Inflammatory macrophage (primary cell): Measurements from ENCODE around the gene NCR2.
A peak's percentile ranks its signal among the peaks of the same experiment; 100 is the strongest.

ENCODE experiments used
- DNase-seq, 2 donors: peaks; one replicate each; pipeline ENCODE4 v3.0.0-alpha.2; 2020 to 2022

NCR2 gene

DNA sequence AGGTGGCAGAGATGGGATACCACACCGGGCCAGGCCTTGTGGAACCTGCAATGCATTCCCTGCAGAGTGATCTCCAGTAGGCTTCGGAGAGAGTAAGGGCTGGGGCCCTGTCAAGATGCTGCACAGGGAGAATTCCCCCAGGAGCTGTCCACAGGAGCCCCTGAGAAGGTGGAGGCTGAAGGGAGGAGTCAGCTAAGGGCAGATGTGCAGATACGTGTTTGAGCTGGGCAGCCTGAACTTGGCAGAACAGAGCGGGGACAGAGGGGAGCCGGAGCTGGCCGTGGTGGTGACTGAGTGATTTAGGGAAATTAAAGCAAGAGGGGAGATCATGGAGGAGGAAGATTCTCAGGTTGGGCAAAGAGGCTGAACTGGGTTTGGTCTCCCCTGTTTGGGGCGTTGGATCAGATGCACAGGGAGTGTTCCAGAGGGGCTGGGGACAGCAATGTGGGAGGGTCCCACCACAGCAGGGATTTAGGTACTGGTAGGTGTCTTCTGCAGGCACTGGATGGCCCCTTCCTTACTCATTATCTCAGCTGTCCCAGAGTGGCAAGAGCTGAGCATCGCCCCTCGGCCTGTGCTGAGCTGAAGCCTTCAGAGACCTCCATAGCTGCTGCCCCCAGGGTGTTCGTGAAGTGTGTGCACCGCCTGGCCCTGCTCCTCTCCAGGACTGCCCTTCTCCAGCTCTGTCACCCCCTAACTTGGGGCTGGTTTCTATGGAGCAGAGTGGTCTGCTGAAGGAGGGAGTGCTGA, 3.8 kb upstream of the NCR2 start:
- DNase-seq: no peak

GRCh38 chr6:41332241-41332640, 3.2 kb upstream of the NCR2 start:
- no peak for DNase-seq

GRCh38 chr6:41332842-41333736, 2.3 kb upstream of the NCR2 start:
- no peak for DNase-seq

GRCh38 chr6:41334482-41335040, 847 bp upstream of the NCR2 start:
- DNase-seq: no peak

DNA sequence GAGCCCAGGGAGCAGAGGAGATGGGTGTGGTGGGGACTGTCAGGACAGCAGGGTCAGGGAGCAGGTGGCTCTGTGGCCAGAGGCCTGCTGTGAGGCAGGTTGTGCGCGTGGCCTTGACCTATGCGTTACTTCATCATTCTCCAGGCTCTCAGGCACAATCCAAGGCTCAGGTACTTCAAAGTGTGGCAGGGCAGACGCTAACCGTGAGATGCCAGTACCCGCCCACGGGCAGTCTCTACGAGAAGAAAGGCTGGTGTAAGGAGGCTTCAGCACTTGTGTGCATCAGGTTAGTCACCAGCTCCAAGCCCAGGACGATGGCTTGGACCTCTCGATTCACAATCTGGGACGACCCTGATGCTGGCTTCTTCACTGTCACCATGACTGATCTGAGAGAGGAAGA, 535 bp downstream of the NCR2 start:
- no peak for DNase-seq

DNA sequence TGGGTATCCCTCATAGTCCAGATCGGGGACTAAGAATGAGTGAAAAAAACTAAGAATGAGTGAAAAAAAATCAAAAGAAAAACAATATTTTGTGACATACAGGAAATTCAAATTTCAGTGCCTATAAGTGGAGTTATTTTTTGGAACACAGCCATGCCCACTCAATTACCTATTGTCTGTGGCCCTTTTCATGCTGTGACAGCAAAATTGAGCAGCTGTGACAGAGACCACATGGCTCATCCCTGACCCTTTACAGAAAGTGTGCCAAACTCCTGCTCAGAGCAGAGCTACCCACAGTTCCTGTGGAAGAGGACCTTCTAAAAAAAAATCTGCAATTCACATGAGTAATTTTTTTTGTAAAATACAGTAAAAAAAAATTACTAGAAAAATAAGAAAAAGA, 1.4 kb downstream of the NCR2 start:
- no peak for DNase-seq

- DNase-seq: no peak
Measured at GRCh38 chr6:41337709-41338108, 2.3 kb downstream of the NCR2 start.

GRCh38 chr6:41338659-41339058, 3.3 kb downstream of the NCR2 start:
- DNase-seq: no peak

- no peak for DNase-seq
Measured at GRCh38 chr6:41341580-41341979, 6.2 kb downstream of the NCR2 start.

DNA sequence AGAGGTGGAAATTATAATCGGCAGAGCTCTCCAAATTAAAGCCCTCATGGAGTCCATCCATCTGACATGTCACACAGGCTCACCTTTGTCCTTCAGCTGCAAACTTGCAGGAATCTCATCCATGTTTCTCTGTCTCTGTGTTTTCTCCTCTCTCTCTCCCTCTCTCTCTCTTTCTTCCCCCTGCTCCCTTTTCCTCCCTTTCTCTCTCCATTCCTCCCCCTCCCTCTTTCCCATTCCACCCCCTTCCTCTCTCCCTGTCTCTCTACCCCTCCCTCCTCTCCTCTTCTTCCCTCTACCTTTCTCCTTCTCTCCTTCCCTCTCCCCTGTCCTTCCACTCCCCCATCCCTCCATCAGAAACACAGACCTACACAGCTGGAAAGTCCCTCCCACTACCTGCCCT, 6.8 kb downstream of the NCR2 start:
- no peak for DNase-seq

- no peak for DNase-seq
Measured at GRCh38 chr6:41343641-41344187, 8.3 kb downstream of the NCR2 start.

DNA sequence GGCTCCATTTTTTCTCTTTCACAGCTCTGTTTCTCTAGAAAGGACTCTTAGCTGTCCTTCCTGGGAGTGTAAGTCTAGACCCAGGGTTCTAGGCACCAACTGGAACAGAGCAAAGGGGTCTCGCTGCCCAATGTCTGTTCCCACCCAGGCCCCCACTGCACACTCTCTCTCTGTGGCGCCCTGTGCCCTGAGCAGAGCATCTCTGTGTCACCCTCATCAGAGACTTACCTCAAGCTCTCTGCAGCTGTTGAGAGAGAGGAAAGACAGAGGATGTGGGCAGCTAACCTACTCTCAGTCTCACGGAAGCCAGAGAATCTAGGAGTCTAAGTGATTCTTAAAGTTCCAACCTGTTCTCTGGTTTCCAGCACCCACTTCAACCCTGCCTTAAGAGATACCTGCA, 9.5 kb downstream of the NCR2 start:
- DNase-seq: no peak

DNA sequence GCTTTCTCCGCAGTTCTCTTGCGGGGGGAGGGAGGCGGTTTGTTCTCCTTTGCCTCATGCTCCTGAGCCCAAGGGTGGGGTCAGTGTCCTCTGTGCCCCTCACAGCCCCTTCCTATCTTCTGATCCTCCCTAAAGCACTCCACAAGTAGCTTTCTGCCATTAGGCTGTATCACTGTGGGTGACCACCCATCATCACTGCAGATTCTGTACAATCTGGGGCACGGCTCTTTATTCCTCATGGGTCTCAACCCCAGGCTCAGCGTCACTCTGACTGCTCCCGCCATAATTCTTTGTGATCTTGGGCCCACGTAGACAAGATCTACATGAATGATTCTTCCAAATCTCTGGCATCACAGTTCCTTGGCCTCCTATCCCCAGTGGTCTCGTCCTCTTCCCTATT, 10.5 kb downstream of the NCR2 start:
- no peak for DNase-seq

DNA sequence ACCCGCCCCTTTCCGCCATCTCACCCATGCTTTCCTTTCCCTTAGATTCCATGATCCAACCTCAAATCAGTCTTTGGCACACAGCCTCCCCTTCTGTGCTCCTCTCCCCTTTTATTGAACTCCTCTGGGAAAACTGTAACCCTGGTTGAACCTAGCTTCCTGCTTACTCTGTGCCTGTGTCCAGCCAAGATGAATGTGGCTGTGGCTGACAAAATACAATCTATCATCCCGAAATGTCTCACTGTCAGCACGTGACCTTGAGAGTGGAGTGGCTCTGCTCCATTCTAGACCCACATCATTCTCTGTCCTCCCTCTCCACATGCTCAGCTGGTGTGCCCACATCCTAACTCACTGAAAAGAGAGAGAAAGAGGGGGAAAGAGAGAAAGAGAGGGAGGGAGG, 11.0 kb downstream of the NCR2 start:
- no peak for DNase-seq

DNA sequence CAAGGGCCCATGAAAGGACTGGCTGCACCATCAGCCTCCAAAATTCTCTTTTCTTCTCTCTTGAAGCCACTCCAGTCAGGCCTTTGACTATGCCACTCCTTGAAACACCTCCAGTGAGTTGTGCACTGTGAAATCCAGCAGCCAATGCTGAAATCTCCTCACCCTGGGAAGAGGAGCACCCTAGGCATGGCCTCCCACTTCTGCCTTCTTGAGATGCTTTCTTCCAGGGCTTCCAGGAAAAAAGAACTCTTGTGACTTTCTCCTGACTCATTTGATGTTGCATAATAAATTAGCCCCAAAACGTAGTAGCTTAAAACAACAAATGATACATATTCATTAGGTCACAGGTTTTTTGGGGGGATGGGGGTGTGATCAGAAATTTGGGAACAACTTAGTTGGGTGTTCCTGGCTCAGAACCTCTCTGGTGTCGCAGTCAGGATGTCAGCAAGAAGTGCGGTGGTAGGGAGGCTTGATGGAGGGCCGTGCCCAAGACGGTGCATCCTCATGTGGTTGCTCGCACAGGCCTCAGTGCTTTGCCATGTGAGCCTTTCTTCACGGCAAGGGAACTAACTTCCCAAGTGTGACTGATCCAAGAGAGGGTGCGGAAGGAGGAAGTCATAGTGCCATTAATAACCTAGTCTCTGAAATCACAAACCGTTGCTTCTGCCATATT, 12.1 kb downstream of the NCR2 start:
- peak; percentile 46 to 54 for DNase-seq

DNA sequence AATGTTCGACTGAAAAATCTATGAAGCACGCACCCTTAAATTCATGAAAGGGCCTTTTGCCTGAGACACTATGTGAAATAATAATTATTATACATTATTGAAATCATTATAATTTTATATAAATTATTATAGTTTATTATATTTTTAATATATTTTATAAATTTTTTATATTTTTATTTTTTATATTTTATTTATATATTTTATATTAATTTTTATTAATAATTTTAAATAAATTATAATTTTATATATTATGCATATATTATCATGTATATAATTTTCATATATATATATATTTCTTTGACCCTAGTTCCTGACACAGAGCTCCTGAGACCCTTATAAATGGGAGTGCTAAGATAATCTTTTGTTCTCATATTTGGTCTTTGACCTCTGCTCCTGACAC, 13.5 kb downstream of the NCR2 start:
- no peak for DNase-seq

DNA sequence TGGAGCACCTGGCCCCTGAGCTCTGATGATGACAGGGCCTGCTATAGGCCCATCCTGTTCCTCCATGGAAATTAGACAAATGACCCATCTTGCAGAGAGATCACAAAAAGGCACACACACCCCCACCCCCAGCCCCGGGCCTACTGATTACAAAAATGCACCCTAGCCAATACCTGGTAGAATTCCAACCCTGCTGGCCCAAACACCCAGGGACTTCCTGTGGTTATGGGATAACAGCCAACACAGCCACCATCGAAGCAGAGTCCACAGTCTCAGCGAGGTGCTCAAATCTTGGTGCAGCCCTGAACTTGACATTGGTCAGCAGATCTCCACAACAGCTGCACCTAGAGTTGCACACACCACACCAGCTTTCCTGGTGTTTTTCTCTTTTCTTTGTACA, 17.0 kb downstream of the NCR2 start:
- no peak for DNase-seq

- DNase-seq: no peak
Measured at GRCh38 chr6:41352907-41353306, 17.5 kb downstream of the NCR2 start.

GRCh38 chr6:41353333-41353732, 17.9 kb downstream of the NCR2 start:
- no peak for DNase-seq

DNA sequence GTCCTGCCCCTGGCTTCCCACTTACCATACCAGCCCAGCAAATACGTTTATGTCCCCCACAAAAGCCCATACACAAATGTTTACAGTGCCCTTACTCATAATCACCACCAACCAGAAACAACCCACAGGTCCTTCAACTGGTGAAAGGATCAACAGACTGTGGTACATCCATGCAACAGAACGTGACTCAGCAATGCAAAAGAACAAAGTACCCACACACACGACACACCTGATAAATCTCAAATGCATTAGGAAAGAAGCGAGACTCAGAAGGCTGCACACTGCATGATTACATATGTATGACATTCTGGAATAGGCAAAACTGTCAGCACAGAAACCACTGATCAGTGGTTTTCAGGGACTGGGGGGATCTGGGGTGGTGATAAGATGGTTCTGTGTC, 20.5 kb downstream of the NCR2 start:
- no peak for DNase-seq

DNA sequence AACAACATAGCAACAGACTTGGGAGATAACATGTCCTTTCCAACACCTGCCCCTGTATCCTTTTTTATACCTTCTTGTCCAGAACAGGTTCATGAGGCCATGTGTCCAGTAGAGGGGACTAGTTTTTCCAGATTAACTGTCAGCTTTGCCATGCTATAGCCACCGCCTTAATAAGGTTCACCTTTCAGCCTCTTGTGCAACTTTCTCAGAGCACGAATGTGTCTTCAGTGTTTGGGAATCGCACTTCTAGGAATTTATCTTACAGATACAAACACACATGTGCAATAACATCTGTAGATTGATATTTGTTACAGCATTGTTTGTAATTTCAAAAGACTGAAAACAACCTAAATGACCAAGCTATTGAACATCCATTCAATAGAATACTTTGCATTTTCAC, 21.4 kb downstream of the NCR2 start:
- no peak for DNase-seq

- no peak for DNase-seq
Measured at GRCh38 chr6:41358503-41358902, 23.1 kb downstream of the NCR2 start.
